ENCODE results near the gene ZC3H12A.

GRCh38 chr1:37495875-37496274, 21.5 kb downstream of the ZC3H12A start:
- TF ChIP-seq CTCF (IDR thresholded peaks at IDR 0.05) (no peak), EZH2 (IDR thresholded peaks at IDR 0.05; ENCODE audit: borderline replicate concordance, insufficient read depth, low read depth, low read length, poor library complexity, severe bottlenecking) (no peak)
